GM12878 (cell line): ENCODE measurements around the gene MALRD1. TPM values are rescaled to one million over a fixed set of nuclear protein-coding genes. Genes with fewer than 3 reads are reported as not detected.
"Not testable (repeated sequence)": the region's sequence is repeated elsewhere in the genome, so short reads cannot be mapped to it uniquely, and the experiment has no call there.

ENCODE experiments used
- ATAC-seq: fragments of 200-7000 bp; cut with Tn5 transposase; 3 replicates; pipeline ENCODE4 v1.9.1; 2020; ENCODE audit warnings: mild to moderate bottlenecking, moderate library complexity
- BruUV-seq: library from RNA; stranded (reverse); fragments of 400-500 nt; replicated peaks from 2 replicates; lab custom pipeline; 2021; lab: Mats Ljungman, UMichigan
- CTCF ChIA-PET: fragments of 300-600 bp; sonication (Branson Sonifier 250); formaldehyde crosslinking; extraction: SDS; loops from one replicate; lab custom pipeline; 2021; ENCODE audit warnings: inconsistent platforms; lab: Yijun Ruan, JAX
- POLR2A ChIA-PET: fragments of 350-600 bp; formaldehyde crosslinking; extraction: SDS; loops from one replicate; lab custom pipeline; 2021; ENCODE audit warnings: inconsistent platforms; lab: Charles Lee
- RAD21 ChIA-PET: fragments of 300-600 bp; sonication (Branson Sonifier 250); formaldehyde crosslinking; loops from one replicate; lab custom pipeline; 2023; ENCODE audit warnings: antibody characterized with exemption; ENCODE audit not compliant: unreplicated experiment; lab: Charles Lee
- SMC1A ChIA-PET: fragments of 300-600 bp; sonication (Branson Sonifier 250); formaldehyde crosslinking; loops from one replicate; lab custom pipeline; 2023; ENCODE audit not compliant: unreplicated experiment, uncharacterized antibody; lab: Charles Lee
- DNase-seq: peaks from one replicate; pipeline ENCODE4 v3.0.0-alpha.2; 2011; ENCODE audit warnings: low read depth, low spot score
- FAIRE-seq: peaks from 3 replicates; lab custom pipeline; 2011; peaks lifted over from hg19 to GRCh38; lab: Jason Lieb, UNC
- H2AFZ ChIP-seq: 2 replicates; pipeline ENCODE4 v1.6.0; 2011; ENCODE audit warnings: low read depth, low read length, control low read depth; ENCODE audit not compliant: control insufficient read depth
- H3K27ac ChIP-seq: 2 replicates; pipeline ENCODE4 v1.5.1; 2011; ENCODE audit warnings: control low read depth; ENCODE audit not compliant: control insufficient read depth, insufficient read depth
- H3K27me3 ChIP-seq, 2 experiments: replicated peaks in 1 of 2; 2 replicates each; pipeline versions ENCODE4 v1.6.0 to v1.6.1; 2011; ENCODE audit warnings: low read length in 1 of 2; ENCODE audit not compliant: control insufficient read depth in 2 of 2, insufficient read depth in 2 of 2
- H3K36me3 ChIP-seq, 2 experiments: 2 replicates each; pipeline ENCODE4 v1.5.1; 2011; ENCODE audit warnings: low read length in 1 of 2; ENCODE audit not compliant: control insufficient read depth in 2 of 2, insufficient read depth in 2 of 2
- H3K4me1 ChIP-seq: 2 replicates; pipeline ENCODE4 v1.6.1; 2011; ENCODE audit warnings: mild to moderate bottlenecking, low read length, moderate library complexity, mixed read lengths; ENCODE audit not compliant: control insufficient read depth, insufficient read depth
- H3K4me2 ChIP-seq: 2 replicates; pipeline ENCODE4 v1.6.0; 2011; ENCODE audit warnings: control low read depth; ENCODE audit not compliant: control insufficient read depth, insufficient read depth
- H3K4me3 ChIP-seq: fragments of 200-600 bp; sonication (generic); 2 replicates; pipeline ENCODE4 v1.5.1; 2016
- H3K79me2 ChIP-seq: 2 replicates; pipeline ENCODE4 v1.6.0; 2011; ENCODE audit warnings: low read length; ENCODE audit not compliant: control insufficient read depth, insufficient read depth
- H3K9ac ChIP-seq: 2 replicates; pipeline ENCODE4 v1.8.0; 2011; ENCODE audit warnings: low read length, control low read depth, mixed read lengths; ENCODE audit not compliant: control insufficient read depth, insufficient read depth
- H3K9me3 ChIP-seq: replicated peaks from 3 replicates; pipeline ENCODE4 v1.5.1; 2011; ENCODE audit warnings: mild to moderate bottlenecking, low read length; ENCODE audit not compliant: control insufficient read depth, insufficient read depth
- H4K20me1 ChIP-seq: 2 replicates; pipeline ENCODE4 v1.6.0; 2011; ENCODE audit not compliant: control insufficient read depth, insufficient read depth
- MYB ChIP-seq: fragments of 150-350 bp; IDR thresholded peaks from 2 replicates; pipeline ENCODE4 v1.6.1; 2014; ENCODE audit warnings: mild to moderate bottlenecking, low read depth, low read length, borderline replicate concordance
- PRDM15 ChIP-seq: fragments of 450-650 bp; formaldehyde crosslinking; IDR thresholded peaks from 2 replicates; pipeline ENCODE4 v1.4.0; 2020; ENCODE audit warnings: mild to moderate bottlenecking, moderate library complexity
- RELA ChIP-seq: fragments of 450-650 bp; IDR thresholded peaks from 2 replicates; pipeline ENCODE4 v1.8.0; 2014; ENCODE audit warnings: borderline replicate concordance; ENCODE audit not compliant: partially characterized antibody
- WGBS: methylation state at CpG from one replicate; pipeline ENCODE4 v1.1.6; 2016; ENCODE audit warnings: low lambda C conversion rate; ENCODE audit not compliant: insufficient replicate concordance, insufficient coverage; ENCODE audit errors: missing lambda C conversion rate; 5-methylcytosine and 5-hydroxymethylcytosine counted together
- in situ Hi-C: fragments of 300-500 bp; cut with MboI; formaldehyde crosslinking; loops from 9 replicates; pipeline ENCODE4 v1.14.3; 2018; ENCODE audit warnings: mixed read lengths
- intact Hi-C: fragments of 100-400 bp; cut with micrococcal nuclease; formaldehyde crosslinking; loops from one replicate; pipeline ENCODE4 v1.14.2; 2022; ENCODE audit not compliant: unreplicated experiment
- polyA plus RNA-seq, 11 experiments: library from polyadenylated mRNA; depleted of rRNA in 4 of 11; unstranded in 6 of 11; stranded (reverse) in 5 of 11; fragments of >200 nt; fragmentation: Nextera tagmentation in 4 of 11; fragmentation: Illumina TruSeq in 1 of 11; extraction: Ambion mirVana in 4 of 11; extraction: Trizol in 1 of 11; gene quantifications; 1 replicate in 1 of 11; 2 replicates in 10 of 11; pipeline versions ENCODE4 v1.2.1 to v1.2.3, GENCODE V29; 2011 to 2016; ENCODE audit warnings: inconsistent platforms in 2 of 11, missing spikeins in 2 of 11, low read depth in 1 of 11
- total RNA-seq, 4 experiments: library from RNA; depleted of rRNA in 3 of 4; stranded (reverse); fragments of >200 nt in 3 of 4; fragmentation: Illumina TruSeq in 1 of 4; extraction: Trizol in 1 of 4; gene quantifications; 2 replicates each; pipeline versions ENCODE4 v1.2.1 to v1.2.3, GENCODE V29; 2013 to 2021

Gene MALRD1
- total and polyA plus RNA-seq, 10 of the 15 experiments (the other 5 are each of a cell fraction or from before 2014, with no cell fraction given): 0.12 to 6.6 (median 0.26) TPM; not detected in 2

- TF ChIP-seq PRDM15 (CRISPR knock-in tag) (no peak), MYB (no peak), RELA (no peak)
Measured at GRCh38 chr10:19738440-19738839, 689.8 kb downstream of the MALRD1 start (continued).

- H2AFZ ChIP-seq, H3K9ac ChIP-seq, H3K4me3 ChIP-seq, SMC1A ChIA-PET, DNase-seq, RAD21 ChIA-PET, H3K79me2 ChIP-seq, H3K27me3 ChIP-seq, in situ Hi-C loops, FAIRE-seq, H3K27ac ChIP-seq, H4K20me1 ChIP-seq, H3K9me3 ChIP-seq, ATAC-seq, H3K4me2 ChIP-seq, CTCF ChIA-PET, H3K4me1 ChIP-seq, intact Hi-C loops, H3K36me3 ChIP-seq, BruUV-seq, POLR2A ChIA-PET: not testable (repeated sequence)
- WGBS: 12% methylated on average over 7 of the region's 7 CpGs
Measured at GRCh38 chr10:19739232-19739631, 690.6 kb downstream of the MALRD1 start.

- H3K4me3 ChIP-seq, intact Hi-C loops, ATAC-seq, BruUV-seq, H3K27me3 ChIP-seq, H2AFZ ChIP-seq, in situ Hi-C loops, CTCF ChIA-PET, H3K4me1 ChIP-seq, H3K9me3 ChIP-seq, FAIRE-seq, H3K79me2 ChIP-seq, POLR2A ChIA-PET, H3K27ac ChIP-seq, H3K36me3 ChIP-seq, RAD21 ChIA-PET, H4K20me1 ChIP-seq, DNase-seq, H3K9ac ChIP-seq, SMC1A ChIA-PET, H3K4me2 ChIP-seq: not testable (repeated sequence)
- 28% methylated on average over 4 of the region's 4 CpGs for WGBS
Measured at GRCh38 chr10:19742144-19742543, 693.5 kb downstream of the MALRD1 start.
